Stimulated activated CD4-positive, alpha-beta T cell treated with anti-CD3 and anti-CD28 coated beads, Interleukin-4, amount 100 ng/mL, for 4 hours (primary cell): ENCODE measurements around the gene PKN3.
A peak's percentile ranks its signal among the peaks of the same experiment; 100 is the strongest.
"Not testable (repeated sequence)": the region's sequence is repeated elsewhere in the genome, so short reads cannot be mapped to it uniquely, and the experiment has no call there.

Source experiments
- DNase-seq, 2 experiments: peaks; one replicate each; pipeline ENCODE4 v3.0.0-alpha.2; 2020

Gene PKN3

DNA sequence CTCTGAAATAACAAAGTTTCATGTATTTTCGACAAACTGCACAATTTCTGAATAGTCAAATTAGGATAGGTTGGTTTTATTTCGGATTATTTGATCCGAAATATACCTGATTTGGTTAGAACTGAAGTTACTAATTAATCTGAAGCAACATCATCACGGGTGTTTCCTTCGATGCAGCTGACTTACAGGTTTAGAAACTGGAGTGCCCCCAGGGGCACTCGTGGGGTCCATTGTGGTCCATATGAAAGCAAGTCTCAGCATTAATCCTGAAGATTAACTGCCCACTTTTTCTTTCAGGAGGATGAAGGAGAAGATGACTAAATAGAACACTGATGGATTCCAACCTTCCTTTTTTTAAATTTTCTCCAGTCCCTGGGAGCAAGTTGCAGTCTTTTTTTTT is 8.0 kb upstream of the PKN3 start:
- DNase-seq, result no peak

DNA sequence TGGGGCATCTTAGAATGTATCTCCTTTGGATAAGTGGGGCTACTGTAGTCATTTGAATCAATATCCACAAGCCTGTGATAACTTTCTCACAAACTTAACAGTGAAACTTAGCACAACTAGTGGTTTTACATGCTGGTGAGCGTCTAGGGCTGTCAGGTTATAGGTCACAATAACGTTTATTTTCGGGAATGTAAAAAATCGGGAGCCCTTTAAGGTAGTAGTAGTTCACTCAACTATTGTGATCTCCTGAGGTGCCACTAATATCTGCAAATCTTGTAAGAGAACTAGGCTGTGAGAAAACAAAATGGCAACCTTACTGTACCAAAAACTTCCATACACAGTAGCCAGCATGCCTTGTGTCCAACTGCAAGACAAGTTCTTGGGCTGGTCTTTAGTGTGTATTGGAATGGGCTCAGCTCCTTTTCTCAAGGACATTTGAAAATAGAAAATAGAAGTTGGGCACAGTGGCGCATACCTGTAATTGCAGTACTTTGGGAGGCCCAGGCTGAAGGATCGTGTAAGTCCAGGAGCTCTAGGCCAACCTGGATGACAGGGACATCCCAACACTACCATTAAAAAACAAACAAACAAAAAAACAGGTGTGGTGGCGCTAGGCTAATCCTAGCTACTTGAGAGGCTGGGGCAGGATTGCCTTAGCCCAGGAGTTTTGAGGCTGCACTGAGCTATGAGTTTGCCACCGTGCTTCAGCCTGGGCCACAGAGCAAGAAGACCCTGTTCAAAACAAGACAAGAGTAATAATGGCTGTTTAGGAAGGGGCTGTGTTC is 5.2 kb upstream of the PKN3 start:
- no peak for DNase-seq

- DNase-seq, result not testable (repeated sequence)
These were observed 3.1 kb upstream of the PKN3 start for GRCh38 chr9:128699096-128699795.

GRCh38 chr9:128701227-128701854 is 962 bp upstream of the PKN3 start:
- DNase-seq, result no peak

GRCh38 chr9:128702949-128703615 is 779 bp downstream of the PKN3 start:
- DNase-seq, result peak; percentile 35 to 40

DNA sequence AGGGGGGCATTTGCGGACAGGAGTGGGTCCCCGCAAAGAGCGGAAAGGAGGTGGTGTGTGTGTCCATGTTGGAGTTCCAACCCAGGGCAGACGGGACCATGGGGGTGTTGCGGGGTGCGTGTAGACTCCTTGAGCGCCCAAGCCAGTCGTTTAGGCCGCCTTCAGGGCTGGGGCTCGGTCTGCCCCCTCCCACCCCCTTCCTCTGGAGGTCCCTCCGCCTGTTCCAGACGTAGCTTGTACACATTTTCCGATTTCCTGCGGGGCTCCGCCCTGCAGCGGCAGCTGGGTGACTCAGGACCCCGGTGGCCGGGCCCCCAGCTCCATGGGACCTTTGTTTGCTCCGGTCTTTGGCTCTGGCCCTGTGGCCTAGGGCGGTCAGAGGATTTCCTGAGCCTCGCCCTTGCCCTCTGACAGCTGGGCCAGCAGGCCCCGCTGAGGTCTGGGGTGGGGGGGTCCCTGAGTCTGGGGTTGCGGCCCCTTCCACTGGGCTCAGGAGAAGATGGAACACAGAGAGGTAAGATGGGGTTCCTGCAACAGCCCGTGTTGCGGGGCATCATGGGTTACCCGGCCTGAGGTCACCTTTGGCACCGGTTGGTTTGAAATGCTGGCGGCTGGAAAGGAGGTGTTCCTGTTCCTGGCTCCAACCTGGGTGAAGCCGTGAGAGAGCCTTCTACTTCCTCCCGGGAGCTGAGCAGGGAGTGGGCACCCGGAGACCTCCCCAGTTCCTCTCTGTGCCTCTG is 1.5 kb downstream of the PKN3 start:
- DNase-seq, result peak in 1 of 2 experiments; percentile 45

- DNase-seq, result no peak
These were observed 2.0 kb downstream of the PKN3 start for GRCh38 chr9:128704356-128704670.

DNA sequence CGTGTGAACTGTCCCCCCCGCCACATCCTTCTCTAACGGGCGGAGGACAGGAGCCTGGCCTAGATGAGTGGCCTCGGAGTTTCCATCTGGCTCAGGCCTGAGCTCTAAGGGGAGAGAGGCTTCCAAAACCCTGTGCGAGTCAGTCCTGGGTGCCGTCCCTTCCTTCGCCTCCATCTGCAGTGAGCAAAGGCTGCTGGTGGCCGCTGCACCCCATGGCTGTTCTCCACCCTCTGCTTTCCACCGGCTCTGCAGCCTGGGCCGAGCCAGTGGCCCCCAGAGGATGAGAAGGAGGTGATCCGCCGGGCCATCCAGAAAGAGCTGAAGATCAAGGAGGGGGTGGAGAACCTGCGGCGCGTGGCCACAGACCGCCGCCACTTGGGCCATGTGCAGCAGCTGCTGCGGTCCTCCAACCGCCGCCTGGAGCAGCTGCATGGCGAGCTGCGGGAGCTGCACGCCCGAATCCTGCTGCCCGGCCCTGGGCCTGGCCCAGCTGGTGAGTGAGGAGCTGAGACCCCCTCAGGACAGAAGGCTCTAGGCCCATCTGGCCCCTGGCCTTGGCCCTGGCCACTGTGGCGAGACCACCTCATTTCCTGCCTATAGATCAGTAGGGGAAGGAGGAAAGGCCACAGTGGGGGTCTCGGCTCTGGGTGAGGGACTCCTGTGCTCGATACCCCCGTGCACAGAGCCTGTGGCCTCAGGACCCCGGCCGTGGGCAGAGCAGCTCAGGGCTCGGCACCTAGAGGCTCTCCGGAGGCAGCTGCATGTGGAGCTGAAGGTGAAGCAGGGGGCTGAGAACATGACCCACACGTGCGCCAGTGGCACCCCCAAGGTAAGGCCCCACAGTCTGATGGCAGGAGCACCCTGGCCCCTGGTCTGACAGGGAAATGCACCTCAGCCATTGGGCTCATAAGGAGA is 3.0 kb downstream of the PKN3 start:
- no peak for DNase-seq

DNA sequence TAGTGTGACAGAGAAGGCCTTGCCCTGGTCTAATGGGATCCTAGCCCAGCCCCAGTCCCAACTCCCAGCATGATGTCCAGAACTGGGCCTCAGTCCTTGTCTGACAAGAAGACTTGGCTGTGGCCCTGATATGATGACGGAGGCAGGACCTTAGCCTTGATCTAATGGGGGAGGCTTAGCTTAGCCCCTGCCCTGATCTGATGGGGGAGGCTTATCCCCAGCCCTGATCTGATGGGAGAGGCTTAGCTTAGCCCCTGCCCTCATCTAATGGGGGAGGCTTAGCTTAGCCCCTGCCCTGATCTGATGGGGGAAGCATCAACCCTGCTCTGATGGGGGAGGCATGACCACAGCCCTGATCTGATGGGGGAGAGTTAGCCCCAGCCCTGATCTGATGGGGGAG is 3.7 kb downstream of the PKN3 start:
- DNase-seq, result no peak

- no peak for DNase-seq
These were observed 4.5 kb downstream of the PKN3 start for GRCh38 chr9:128706671-128707381.

GRCh38 chr9:128707446-128707845 is 5.1 kb downstream of the PKN3 start:
- DNase-seq, result no peak

DNA sequence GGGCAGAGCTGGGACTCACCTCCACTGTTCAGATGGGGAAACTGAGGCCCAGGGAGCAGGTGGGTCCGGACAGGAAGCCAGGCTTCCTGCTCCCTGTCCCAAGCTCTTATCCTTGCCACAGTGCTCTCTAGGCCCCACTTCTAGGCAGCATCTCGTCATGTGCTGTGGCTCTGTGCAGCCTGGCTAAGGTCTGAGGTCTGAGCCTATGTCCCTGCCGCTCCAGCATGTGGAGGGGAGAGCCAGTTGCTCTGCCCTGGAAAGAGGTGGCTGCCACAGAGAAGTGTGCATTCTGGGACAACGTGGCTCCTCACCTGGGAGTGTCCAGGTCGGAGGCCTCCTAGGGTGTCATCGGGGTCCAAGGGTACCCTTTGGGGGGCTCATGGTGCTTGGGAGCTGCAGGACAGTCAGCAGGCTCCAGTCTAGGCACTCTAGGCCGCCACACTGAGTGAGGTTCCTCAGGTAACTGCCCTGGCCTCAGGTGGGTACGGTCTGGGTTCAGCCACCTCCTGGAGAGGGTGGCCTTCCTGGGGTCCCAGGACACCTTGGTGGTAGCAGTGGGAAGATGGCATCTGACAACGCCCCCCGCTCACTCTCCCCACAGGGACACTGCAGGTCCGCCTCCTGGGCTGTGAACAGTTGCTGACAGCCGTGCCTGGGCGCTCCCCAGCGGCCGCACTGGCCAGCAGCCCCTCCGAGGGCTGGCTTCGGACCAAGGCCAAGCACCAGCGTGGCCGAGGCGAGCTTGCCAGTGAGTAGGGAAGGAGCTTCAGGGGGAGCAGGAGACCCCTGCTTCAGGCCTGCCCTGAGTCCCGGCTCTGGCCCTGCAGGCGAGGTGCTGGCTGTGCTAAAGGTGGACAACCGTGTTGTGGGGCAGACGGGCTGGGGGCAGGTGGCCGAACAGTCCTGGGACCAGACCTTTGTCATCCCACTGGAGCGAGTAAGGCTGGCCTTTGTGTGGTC is 10.4 kb downstream of the PKN3 start:
- no peak for DNase-seq

DNA sequence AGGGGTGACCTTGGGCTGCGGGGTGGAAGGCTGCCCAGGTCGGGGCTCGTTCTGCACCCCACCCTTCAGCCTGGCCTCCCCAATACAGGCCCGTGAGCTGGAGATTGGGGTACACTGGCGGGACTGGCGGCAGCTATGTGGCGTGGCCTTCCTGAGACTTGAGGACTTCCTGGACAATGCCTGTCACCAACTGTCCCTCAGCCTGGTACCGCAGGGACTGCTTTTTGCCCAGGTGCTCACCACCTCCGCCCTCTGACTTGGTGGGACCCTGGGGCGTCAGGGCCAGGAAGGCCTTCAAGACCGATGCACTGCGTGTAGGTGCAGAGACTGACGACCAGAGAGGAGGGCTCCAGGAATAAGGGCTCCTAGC is 11.1 kb downstream of the PKN3 start:
- DNase-seq, result no peak

DNA sequence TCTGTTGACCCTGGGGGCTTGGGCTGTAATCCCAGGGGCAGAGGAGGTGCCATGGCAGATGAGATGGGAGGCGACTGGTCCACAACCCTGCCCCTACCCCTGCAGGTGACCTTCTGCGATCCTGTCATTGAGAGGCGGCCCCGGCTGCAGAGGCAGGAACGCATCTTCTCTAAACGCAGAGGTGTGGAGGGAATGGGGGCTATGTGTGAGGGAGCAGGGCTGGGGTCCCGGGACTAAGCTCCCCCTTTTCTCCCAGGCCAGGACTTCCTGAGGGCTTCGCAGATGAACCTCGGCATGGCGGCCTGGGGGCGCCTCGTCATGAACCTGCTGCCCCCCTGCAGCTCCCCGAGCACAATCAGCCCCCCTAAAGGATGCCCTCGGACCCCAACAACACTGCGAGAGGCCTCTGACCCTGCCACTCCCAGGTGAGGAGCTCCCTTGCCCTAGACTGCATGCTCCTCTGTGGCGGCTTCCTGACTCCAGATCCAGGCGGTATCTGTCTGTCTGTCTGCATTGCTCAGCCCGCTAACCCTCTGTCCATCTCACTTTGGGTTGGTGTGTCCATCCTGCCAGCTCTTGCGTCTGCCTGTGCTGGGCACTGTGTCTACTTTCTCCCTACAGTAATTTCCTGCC is 11.8 kb downstream of the PKN3 start:
- no peak for DNase-seq

GRCh38 chr9:128714586-128715435 is 12.5 kb downstream of the PKN3 start:
- no peak for DNase-seq

DNA sequence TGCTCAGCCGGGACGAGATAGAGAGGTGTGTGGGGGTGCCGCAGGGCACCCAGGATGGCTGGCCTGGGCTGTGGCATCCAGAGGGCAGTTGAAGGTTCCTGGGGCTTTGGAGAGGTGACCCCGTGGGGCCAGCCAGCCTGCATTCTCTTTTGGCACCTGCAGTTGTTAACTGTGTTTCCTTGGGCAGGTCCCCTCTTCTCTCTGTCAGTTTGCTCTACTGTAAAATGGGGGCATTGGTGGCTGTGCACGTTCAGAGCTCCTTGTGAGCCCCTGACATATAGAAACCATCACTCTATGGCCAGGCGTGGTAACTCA is 13.1 kb downstream of the PKN3 start:
- DNase-seq, result no peak

DNA sequence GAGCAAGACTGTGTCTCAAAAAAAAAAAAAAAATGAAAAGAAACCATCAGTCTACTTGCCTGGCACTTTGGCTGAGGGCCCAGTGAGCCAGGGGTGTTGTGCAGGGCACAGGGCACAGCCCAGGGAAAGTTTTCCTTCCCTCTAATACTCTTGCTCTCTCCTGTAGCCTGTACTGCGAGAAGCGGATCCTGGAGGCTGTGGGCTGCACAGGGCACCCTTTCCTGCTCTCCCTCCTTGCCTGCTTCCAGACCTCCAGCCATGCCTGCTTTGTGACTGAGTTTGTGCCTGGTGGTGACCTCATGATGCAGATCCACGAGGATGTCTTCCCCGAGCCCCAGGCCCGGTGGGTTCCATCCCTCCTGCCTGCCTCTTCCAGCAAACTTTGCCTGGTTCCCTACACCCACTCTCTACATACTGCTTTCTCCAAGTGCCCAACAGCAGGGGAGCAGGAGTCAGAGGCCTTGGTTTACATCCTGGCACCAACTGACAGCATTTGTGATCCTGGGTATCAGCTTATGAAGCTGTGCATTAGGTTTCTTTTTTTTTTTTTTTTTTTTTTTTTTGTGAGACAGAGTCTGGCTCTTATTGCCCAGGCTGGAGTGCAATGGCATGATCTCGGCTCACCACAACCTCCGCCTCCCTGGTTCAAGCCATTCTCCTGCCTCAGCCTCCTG is 14.4 kb downstream of the PKN3 start:
- DNase-seq, result no peak

DNA sequence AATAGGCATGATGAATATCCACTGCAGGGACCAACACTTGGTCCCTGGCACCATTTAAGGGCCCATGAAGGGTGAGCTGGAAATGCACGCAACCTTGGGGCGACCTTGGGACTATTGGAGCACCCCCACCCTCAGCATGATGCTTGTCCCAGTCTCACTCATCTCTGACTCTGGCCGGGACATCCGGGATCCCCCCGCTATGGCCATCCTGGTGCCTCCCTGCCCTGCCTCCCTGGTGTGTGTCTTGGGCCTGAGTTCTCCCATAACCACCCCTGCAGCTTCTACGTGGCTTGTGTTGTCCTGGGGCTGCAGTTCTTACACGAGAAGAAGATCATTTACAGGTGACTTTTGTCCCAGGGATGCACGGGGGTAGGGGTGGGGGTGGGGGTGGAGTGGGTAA is 15.7 kb downstream of the PKN3 start:
- DNase-seq, result no peak
